Activated CD8-positive, alpha-beta memory T cell treated with anti-CD3 and anti-CD28 coated beads for 4 hours (primary cell): Measurements from ENCODE around the gene CCDC24.

ENCODE experiments used
- DNase-seq, 2 donors: peaks; one replicate each; pipeline ENCODE4 v3.0.0-alpha.2; 2020; ENCODE audit warnings: low read depth in 2 of 2

The CCDC24 gene

GRCh38 chr1:43980255-43981134 lies 10.9 kb upstream of the CCDC24 start:
- no peak for DNase-seq

GRCh38 chr1:43981135-43981491 lies 10.3 kb upstream of the CCDC24 start:
- no peak for DNase-seq

GRCh38 chr1:43981636-43982035 lies 9.8 kb upstream of the CCDC24 start:
- DNase-seq = no peak

- no peak for DNase-seq
These were observed 9.2 kb upstream of the CCDC24 start for GRCh38 chr1:43982241-43982640.

- no peak for DNase-seq
These were observed 8.6 kb upstream of the CCDC24 start for GRCh38 chr1:43982808-43983207.

GRCh38 chr1:43983253-43983899 lies 8.0 kb upstream of the CCDC24 start:
- no peak for DNase-seq

GRCh38 chr1:43984855-43985254 lies 6.5 kb upstream of the CCDC24 start:
- no peak for DNase-seq

GRCh38 chr1:43985984-43986595 lies 5.3 kb upstream of the CCDC24 start:
- no peak for DNase-seq

GRCh38 chr1:43986712-43987111 lies 4.7 kb upstream of the CCDC24 start:
- DNase-seq = no peak

GRCh38 chr1:43987159-43987902 lies 4.1 kb upstream of the CCDC24 start:
- no peak for DNase-seq

GRCh38 chr1:43990271-43991199 lies 864 bp upstream of the CCDC24 start:
- no peak for DNase-seq

GRCh38 chr1:43991200-43991475 lies 261 bp upstream of the CCDC24 start:
- no peak for DNase-seq

- no peak for DNase-seq
These were observed 1.0 kb downstream of the CCDC24 start for GRCh38 chr1:43992232-43992995.

GRCh38 chr1:43993206-43993914 lies 2.0 kb downstream of the CCDC24 start:
- no peak for DNase-seq

- no peak for DNase-seq
These were observed 2.7 kb downstream of the CCDC24 start for GRCh38 chr1:43994071-43994470.

GRCh38 chr1:43994794-43995790 lies 3.7 kb downstream of the CCDC24 start:
- no peak for DNase-seq

- DNase-seq = no peak
These were observed 4.8 kb downstream of the CCDC24 start for GRCh38 chr1:43995984-43996732.

GRCh38 chr1:43996733-43997115 lies 5.3 kb downstream of the CCDC24 start:
- DNase-seq = no peak
